Hematopoietic multipotent progenitor cell treated with erythropoietin and hydrocortisone succinate and interleukin-3 and kit ligand, for 15 days (in vitro differentiated cells): ENCODE results near the gene TBC1D5.

Experiments
- DNase-seq: peaks from one replicate; pipeline ENCODE4 v3.0.0-alpha.2; 2015; ENCODE audit warnings: low spot score

Gene TBC1D5

DNA sequence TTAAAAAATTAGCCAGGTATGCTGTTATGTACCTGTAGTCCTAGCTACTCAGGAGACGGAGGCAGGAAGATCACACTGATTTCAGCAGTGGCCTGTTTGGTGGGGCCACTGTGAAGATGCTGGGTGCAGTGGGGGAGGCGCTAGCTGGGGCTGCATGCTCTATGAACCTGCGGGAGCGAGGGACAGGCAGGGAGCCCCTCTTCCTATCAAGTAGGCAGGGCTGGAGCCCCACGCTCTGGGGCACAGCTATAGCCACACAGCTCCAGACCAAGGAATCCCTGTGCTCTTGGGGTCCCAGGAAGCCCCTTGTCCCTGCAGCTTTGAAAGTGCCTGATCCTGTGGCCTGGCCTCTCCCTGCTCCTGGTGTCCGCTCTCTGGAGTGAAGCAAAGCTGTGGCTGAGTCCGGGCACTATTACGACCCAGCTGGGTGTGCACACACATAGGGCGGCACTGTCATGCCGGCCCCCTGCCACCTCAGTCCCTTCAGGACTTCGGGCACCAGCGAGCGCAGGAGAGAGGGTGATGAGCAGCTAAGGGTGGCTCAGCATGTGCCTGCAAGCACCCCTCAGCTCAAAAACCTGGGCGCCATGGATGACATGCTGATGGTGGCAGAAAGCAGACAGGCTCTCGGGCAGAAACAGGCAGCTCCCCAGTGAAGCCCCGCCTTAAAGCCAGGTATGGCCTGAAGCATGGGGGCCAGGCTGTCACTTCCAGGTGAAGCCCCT, 262.6 kb downstream of the TBC1D5 start:
- no peak for DNase-seq

DNA sequence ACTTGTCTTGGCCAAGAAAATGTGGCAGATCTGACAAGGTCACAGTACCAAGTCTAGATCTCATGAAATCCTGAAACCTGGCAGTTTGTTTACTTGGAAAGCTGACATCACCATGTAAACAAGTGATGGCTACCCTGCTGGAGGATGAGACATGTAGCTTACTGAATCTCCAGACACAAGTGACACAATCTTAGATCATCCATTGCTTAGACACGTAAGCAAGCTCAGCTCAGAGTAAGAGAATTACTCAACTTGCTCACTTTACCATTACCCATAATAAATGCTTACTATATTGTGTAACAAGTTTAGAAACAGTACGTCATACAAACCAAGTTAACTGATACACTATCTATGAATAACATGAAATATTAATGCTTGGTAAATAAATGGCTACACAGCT, 263.8 kb downstream of the TBC1D5 start:
- DNase-seq: no peak

DNA sequence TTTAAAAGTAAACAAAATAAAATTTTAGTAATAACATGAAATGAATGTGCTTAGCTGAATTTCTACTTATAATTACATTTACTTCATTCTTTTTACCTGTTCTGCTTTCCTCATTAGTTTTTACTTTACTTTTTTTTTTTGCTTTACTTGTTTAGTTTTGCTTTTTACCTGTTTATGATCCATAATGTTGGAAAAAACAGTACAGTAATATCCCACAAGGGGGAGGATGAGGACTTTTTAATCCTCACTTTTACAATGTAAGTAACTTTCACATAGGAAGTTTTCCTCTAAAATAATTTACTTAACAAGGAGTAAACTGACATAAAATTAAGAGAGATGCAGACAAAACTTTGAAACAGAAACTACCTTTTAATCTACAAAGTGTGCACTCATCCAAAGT, 268.7 kb downstream of the TBC1D5 start:
- DNase-seq: no peak

DNA sequence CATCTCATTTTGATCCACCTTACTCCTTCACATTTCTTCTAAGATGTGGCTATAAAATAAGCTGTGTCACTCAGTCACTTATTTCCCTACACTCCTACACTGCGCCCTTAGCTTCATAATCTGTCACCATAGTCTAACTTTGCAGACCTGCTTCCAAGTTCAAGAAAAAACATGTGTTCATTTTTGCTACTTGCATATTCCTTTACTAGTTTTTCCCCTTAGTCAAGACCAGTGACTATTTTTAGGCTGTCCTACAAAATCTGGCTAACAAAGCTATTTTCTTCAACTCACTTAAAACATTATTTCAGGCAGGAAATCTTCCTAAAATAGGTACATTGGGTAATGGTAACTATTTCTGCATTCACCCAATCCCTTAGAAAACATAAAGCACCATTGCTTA, 272.5 kb downstream of the TBC1D5 start:
- DNase-seq: no peak

DNA sequence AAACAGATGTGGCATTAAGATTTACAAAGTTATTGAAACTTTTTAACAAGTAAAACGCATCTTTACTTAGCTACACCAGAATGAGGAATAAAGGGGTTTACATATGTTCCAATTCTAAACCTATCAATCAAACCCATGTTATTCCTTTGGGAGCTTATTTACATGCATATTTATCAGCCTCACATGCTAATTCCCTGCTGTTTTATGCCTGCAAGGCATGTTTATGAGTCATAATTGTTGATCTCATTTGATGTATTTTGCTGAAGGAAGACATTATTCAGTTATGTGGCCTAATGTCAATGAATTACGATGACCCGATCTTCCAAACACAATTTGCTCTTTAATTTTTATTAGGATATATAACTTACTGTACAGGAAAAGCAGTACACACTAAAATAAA, 272.9 kb downstream of the TBC1D5 start:
- no peak for DNase-seq

DNA sequence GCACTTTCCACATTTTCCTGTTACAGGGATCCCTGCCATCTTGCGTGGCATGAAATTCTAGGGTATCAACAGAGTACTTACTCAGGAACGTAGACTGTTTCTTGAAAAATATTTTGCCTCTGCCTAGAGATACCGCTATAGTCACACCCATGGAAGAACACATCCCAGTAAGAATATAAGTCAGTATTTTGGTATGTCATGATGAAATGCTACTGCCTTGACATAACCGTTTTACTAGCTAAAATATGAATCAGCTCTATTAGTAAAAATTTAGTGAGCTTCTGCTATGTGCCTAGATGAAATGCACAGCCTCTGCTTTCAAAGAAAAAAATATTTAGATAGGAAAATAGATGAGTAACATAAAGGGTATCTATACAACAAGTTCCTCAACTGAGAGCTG, 276.4 kb downstream of the TBC1D5 start:
- DNase-seq: no peak

DNA sequence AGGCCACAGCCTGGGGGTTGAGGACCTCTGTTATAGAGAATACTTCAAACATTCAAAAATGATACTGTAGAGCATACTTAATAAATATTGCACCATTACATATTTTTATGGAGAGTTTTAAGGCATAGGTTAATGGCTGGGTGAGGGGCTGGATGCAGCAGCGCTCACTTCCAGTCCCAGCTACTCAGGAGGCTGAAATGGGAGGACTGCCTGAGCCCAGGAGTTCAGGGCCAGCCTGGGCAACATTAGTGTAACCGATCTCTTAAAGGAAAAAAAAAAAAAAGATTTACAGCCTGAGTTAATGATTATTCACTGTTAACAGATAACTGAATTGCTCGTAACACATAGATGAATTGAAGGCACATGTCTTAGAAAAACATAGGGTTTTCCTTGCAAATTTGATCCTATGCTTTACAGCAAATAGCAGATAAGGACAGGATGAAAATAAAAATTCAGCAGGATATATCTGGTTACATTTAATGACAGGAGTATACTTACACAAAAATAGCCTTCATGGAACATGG, 282.9 kb downstream of the TBC1D5 start:
- no peak for DNase-seq

DNA sequence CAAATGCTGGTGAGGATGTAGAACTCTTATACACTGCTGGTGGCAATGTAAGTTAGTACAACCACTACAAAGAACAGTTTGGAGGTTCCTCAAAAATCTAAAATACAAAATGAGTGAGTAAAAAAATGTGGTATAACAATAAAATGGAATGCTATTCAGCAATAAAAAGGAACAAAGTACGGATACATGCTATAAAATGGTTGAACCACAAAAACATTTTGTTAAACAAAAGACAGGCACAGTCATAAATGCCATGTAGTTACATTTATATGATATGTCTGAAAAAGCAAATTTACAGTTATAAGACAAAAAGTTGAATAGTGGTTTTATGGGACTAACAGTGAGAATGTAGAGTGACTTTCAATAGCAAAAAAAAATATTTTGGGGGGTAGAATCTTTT, 285.8 kb downstream of the TBC1D5 start:
- no peak for DNase-seq

DNA sequence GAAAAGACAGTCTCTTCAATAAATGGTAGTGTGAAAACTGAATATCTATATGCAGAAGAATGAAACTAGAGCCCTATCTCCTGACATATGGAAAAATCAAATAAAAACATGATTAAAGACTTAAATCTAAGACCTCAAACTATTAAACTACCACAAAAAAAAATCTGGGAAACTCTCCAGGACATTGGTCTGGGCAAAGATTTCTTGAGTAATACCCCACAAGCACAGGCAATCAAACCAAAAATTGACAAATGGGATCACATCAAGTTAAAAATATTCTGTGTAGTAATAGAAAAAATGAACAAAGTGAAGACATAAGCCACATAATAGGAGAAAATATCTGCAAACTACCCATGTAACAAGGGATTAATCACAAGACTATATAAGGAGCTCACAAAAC, 286.4 kb downstream of the TBC1D5 start:
- DNase-seq: no peak

DNA sequence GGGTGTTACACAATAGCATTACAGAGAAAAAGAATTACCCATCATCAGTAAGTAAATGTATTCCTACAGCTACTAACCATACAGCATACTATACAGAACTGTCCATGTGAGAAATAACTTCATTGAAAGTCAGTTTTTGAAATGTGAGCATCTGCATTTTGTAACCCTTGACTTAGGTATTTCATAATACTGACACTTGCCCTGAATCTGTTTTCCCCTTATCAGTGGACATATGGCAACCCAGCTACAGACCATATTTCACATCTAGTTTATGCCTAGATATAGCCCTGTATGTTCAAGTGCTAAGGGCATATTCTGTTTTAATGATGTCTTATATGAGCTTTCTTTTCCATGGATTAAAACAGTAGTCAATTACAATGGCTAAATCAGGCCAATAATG, 297.6 kb downstream of the TBC1D5 start:
- DNase-seq: no peak

DNA sequence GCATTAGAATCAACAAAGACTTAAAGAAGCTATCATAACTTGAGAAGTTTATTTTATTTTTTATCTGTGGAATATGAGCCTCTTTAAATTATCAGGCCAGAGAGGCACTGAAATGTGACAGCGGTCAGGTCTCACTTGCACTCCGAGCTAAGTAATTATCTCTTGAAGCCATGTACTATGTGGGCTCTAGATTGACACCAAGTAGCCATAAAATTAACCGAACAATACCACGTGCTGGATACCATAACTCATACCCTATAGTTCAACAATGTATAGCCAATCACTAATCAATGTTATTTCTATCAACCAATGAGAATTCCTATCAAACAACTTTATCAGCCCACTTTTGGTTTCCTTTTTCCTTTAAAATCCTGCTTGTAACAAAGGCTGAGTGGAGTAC, 299.3 kb downstream of the TBC1D5 start:
- no peak for DNase-seq

DNA sequence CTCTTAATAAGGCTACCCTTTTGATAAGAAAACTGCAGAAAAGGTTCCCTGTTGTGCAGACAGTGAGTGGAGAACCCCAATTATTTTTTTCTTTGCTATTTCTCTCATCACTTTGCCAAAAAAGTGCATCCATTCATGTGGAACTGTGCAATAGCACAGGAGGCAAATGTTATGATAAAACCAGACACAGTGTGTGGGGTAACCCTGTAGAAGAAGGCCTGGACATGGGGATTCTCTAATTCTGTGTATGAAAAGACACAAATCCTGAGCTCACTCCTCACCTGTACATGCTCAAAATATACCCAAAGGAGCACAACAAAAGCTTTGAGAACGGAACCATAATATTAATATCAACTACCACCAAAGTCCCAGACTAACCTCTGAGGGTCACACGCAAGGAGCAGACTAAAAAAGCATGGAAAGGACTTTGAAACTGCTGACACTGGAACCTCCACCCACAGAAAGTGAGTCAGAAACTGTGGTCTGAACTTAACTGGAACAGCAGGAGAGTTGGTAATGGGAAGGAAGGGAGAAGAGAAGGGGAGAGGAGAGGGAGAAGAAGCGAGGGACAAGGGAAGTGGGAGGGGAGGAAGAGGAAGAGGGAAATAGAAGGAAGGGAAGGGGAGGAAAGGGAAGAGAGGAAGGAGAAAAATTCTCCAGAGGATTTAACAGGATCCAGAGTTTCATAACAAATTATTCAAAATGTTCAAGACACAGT, 299.9 kb downstream of the TBC1D5 start:
- DNase-seq: no peak

DNA sequence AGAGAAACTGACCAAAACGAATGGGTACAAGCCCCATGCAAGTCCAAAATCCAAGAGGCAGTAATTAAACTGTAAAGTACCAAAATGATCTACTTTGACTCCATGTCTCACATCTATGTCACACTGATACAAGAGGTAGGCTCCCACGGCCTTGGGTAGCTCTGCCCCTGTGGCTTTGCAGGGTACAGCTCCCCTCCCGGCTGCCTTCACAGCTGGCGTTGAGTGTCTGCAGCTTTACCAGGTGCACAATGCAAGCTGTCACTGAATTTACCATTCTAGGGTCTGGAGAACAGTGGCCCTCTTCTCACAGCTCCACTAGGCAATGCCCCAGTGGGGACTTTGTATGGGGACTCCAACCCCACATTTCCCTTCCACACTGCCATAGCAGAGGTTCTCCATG, 308.6 kb downstream of the TBC1D5 start:
- no peak for DNase-seq

DNA sequence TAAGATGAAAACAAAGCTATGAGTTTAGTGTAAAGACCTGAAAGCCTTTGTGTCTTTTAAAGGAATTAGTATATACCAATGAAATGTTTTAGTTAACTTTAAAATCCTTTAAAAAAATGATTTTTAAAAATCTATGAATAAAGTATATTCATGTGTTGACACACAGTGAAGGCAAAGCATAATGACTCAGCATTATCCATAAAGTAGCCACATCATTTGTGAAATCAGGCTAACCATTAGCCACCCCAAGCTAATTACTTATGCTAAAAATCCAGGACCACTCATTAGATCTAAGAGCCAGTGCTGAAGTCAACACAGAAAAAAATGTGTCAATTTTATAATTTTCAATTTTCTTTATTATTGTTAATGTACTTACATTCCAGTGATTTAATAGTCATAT, 310.2 kb downstream of the TBC1D5 start:
- peak; percentile 46 for DNase-seq

DNA sequence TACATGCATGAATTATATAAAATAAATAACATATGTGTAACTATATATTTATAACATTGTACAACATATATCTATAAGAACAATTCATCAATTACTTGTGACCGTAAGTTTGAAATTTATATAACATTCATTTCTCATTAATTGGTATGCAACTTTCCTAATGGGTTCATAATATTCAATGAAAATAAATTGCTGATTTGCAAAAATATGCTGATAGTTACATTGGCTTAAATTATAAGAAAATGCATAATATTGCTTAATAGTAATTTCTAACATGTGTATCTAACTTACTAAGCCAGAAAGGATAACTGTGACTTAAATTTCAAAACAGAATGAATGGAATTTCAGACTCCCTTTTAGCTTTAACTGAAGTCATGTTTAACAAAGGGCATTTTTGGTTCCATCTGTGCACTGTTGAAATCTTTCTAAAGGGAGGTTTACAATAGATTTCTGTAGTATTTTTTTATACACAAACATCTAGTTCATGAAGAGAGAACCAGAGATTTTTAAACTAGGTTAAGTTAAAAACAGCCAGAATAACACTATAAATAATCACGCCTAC, 310.9 kb downstream of the TBC1D5 start:
- DNase-seq: no peak

DNA sequence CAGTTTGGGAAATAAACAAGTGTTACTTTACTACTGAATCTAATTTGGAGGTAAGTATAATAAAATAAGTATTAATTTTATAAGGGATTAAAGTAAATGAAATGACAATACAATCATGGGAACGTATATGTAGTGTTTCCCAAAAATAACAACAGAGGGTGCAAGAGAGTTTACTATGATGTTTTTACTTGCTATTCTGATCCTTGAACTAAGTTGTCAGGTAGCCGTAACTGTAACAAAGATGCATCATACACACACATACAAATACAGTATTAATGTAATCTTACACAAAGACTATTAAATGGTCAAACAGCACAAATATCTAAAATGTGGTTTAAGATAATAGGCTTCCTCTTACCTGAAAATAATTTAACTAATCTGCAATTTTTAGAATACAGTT, 311.4 kb downstream of the TBC1D5 start:
- DNase-seq: peak; percentile 40

DNA sequence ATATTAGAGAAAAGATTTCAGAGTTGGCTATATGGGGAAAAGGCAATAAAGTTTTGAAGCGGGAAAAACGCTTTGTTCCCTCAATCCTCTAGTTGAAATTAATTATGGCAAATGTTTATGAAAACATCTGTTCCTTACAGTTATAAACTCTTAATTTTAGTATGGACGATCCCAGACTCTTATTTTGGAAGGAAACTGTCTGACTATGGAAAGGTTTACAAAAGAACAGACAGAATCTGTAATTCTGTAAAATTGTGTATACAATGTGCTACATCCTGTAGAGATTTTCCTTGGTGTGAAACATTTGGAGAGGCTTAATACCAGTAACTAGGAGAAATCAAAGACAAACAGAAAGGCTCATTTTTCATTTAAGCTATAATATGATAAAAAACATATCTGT, 311.8 kb downstream of the TBC1D5 start:
- no peak for DNase-seq

DNA sequence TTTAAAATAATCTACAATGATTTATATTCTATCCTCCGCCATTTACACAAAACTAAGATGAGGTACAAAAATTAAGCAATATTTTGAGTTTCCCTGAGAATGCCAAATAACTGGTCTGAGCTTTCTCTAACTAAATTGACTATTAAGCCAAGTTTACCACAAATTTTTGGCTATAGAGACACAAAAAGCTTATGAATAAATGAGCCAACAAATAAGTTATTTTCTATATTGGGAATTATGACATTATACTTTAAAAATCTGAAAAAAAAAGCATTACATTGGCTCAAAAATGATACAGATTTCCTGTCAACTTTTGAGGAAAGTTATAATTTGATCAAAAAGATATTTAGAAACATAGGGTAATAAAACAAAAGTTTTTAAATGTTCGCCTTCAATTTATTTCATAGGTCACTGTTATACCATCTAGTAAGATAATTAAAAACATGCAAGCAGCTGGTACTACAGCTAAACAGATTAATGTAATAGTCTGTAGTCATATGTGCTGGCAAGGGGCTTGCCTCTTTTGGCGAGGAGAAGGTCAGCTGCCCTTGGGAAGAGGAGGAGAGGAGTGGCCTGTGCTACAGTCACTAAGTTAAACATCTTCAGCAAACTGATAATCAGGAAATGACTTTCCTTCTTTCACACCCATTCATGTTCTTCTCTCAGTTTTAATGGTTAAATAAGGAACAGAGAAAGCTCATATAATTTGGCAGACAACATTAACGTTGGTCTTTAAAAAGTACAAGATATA, 318.5 kb downstream of the TBC1D5 start:
- no peak for DNase-seq

DNA sequence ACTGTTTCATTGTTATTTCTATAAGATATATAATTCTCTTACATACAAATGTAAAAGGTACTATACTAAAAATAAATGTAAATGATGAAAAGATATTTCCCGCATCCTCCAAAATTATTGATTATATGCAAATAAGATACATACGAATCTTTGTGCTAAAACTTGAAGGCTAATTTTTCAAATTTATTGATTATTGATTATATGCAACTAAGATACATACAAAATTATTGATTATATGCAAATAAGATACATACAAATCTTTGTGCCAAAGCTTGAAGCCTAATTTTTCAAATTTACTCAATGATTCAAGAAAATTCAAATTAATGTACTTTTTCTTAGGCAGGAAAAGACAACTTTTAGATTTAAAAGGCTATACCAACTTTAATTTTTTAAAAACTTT, 319.8 kb downstream of the TBC1D5 start:
- DNase-seq: no peak

DNA sequence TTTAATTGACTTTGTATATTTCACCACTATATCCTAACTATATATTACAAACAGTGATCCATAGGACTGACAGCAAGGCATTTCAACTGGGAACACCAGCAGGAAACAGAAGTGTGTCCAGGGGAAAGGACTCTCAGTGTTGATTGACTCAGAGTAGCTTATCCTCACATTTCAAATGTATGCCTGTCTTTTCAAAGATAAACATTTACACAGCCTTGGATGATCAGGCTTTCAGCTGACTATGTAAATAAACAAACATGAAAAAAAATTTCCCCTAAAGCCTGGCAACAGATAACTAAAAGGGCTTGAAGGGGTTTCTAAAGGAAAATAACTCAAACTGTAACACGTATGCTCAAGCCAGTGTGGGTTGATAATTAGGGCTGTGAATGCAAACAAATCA, 321.8 kb downstream of the TBC1D5 start:
- no peak for DNase-seq

DNA sequence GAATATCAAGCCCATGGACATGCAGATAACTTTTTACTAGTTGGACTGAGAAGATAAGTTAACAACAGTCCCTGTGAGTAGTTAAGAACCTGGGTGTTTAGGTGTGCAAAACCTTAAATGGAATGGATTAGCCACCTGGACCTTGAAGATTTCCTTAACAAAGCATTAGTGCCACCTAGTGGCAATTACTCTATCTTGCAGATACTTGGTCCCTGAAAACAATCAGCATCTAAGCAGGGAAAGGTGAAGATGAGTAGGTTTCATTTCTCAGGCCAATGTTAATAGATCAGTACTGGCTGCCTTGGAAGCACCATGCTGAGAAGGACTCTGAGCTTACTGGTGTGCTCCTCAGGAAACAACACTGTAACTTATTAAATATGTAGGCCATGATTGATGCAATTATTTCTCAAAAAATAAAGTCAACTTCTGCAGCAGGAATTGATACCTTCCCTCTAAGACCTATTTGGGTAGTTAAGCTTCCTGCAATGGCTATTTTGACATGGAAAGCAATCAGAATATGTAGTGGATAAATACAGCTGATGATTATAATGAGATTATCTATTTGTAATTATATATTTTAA, 329.4 kb downstream of the TBC1D5 start:
- DNase-seq: peak; percentile 73

DNA sequence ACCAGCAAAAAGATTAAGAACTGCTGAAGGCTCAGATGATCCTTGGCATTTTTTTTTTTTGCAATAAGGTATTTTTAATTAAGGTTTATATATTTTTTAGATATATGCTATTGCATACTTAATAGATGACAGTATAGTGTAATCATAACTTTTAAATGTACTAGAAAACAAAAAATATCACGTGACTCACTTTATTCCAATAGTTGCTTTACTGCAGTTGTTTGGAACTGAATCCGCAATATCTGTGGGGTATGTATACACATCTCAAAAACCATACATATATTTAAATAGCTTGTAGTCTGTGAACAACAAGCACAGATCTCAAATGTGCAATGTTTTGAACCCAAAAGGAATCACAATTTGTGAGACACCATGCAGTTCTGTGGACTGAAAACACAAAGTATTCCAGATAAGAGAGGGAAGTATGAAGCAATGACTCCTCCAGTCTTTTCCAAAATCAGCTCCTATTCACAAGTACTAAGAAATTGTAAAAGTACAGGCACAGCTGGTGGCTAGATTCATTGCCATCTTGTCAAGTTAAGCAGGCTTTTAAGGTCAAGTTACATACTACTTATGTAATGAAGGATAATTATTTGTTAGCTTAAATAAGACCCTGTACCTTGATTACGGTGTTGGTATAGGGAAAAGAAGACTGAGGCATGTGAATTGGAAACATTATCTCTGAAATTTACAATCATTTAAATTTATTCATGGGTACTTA, 331.1 kb downstream of the TBC1D5 start:
- no peak for DNase-seq
